Measurements from ENCODE around the gene CAND1. TPM values are rescaled to one million over a fixed set of nuclear protein-coding genes. Genes with fewer than 3 reads are reported as not detected.

CAND1 gene
- total and polyA plus RNA-seq, 9 of the 15 experiments (the other 6 are each of a cell fraction or from before 2014, with no cell fraction given), result 24.0 to 167 (median 77.5) TPM

DNA sequence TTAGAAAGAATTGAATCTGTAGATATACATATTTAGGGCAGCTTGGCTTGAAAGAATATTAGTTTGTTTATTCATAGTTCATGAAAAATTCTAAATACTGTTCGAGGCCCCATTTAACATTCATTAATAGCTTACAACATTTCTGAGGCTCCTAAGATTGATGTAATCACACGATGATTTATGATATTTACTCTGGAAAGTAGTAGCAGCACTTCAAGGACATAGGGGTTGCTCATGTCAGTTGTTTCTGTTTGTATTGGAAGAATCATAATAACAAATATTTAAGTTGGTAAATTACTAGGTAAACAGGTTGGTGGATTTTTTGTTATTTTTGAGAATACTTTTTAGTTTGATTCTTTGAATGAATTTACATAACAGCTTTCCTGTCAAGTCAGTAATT lies 30.4 kb downstream of the CAND1 start:
- no TSS peak for BruUV-seq (replicated peaks)
- no peak for ATAC-seq
- Histone ChIP-seq H3K9me1 (ENCODE audit: control insufficient read depth, insufficient read depth, low read length) (no peaks in the 10 kb centered on the region), H3K4me2 (ENCODE audit: insufficient read depth, low read length) (no peak overlapping the region), H3K27me3 (ENCODE audit: control insufficient read depth in 2 of 2, insufficient read depth in 2 of 2, low read length in 2 of 2) (no peaks in the 10 kb centered on the region), H3K27ac (ENCODE audit: extremely low read depth, low read depth, low read length) (no peak overlapping the region), H3K9ac (ENCODE audit: insufficient read depth in 1 of 2, low read depth in 2 of 2, low read length in 2 of 2) (no peak overlapping the region), H3K4me1 (replicated peaks in 1 of 2; ENCODE audit: control insufficient read depth in 2 of 2, insufficient read depth in 2 of 2, low read length in 2 of 2) (no peaks in the 10 kb centered on the region), H3K4me3 (no peak overlapping the region), H3K79me2 (ENCODE audit: control insufficient read depth, insufficient read depth, low read length) (peaks cover 3% of the 10 kb centered on the region; the same call in 1 of the 3 replicates), H2AFZ (ENCODE audit: low read depth, low read length) (no peak overlapping the region), H3K9me3 (replicated peaks; ENCODE audit: control insufficient read depth, insufficient read depth, low read depth, low read length) (no peaks in the 10 kb centered on the region), H4K20me1 (replicated peaks; ENCODE audit: control insufficient read depth, insufficient read depth, low read length) (no peaks in the 10 kb centered on the region), H3K36me3 (ENCODE audit: control insufficient read depth, insufficient read depth, low read length) (peaks cover 86% of the 10 kb centered on the region)
- POLR2A ChIA-PET, result interaction anchor here (1.5 kb wide), 1 partner anchor 25 kb away, joined by 3 read pairs; no protein-coding TSS in a partner anchor
- 81% methylated on average over 2 of the region's 2 CpGs for WGBS (ENCODE audit: insufficient coverage, low coverage, missing lambda C conversion rate)
- in situ Hi-C loops (cut with MboI) (no loop called here), intact Hi-C loops (cut with micrococcal nuclease) (no loop called here)
- CTCF ChIA-PET (ENCODE audit: low intra/inter-chr PET ratio), result no interaction called here
- TF ChIP-seq KHSRP (IDR thresholded peaks at IDR 0.05) (no peak), CBX5 (IDR thresholded peaks at IDR 0.05; ENCODE audit: borderline replicate concordance, low read depth) (no peak), SLC30A9 (CRISPR knock-in tag; IDR thresholded peaks at IDR 0.05) (no peak), PTRF (tag; IDR thresholded peaks at IDR 0.05) (no peak), PTBP1 (IDR thresholded peaks at IDR 0.05; ENCODE audit: low read depth, low read length) (no peak), BACH1 (tag; IDR thresholded peaks at IDR 0.05) (no peak), ARNT (IDR thresholded peaks at IDR 0.05) (no peak), CXXC5 (CRISPR knock-in tag; IDR thresholded peaks at IDR 0.05) (no peak), HNRNPUL1 (IDR thresholded peaks at IDR 0.05; ENCODE audit: low read length) (no peak), NCOA4 (IDR thresholded peaks at IDR 0.05; ENCODE audit: partially characterized antibody) (no peak), IRF2 (CRISPR knock-in tag; IDR thresholded peaks at IDR 0.05) (no peak), ESRRA (IDR thresholded peaks at IDR 0.05; ENCODE audit: borderline replicate concordance, low read depth) (no peak), NONO (IDR thresholded peaks at IDR 0.05; ENCODE audit: low read depth in 2 of 2, low read length in 1 of 2) (no peak)
- TF ChIP-seq, protein P1, sequence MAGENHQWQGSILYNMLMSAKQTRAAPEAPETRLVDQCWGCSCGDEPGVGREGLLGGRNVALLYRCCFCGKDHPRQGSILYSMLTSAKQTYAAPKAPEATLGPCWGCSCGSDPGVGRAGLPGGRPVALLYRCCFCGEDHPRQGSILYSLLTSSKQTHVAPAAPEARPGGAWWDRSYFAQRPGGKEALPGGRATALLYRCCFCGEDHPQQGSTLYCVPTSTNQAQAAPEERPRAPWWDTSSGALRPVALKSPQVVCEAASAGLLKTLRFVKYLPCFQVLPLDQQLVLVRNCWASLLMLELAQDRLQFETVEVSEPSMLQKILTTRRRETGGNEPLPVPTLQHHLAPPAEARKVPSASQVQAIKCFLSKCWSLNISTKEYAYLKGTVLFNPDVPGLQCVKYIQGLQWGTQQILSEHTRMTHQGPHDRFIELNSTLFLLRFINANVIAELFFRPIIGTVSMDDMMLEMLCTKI (IDR thresholded peaks at IDR 0.05; ENCODE audit: partially characterized antibody), result no peak
- TF ChIP-seq, protein P2, sequence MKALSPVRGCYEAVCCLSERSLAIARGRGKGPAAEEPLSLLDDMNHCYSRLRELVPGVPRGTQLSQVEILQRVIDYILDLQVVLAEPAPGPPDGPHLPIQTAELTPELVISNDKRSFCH (CRISPR knock-in tag; IDR thresholded peaks at IDR 0.05), result no peak
- TF ChIP-seq, protein P2 (tag; IDR thresholded peaks at IDR 0.05), result no peak
- FAIRE-seq, result no peak
- no peak for DNase-seq (ENCODE audit: extremely low read depth in 1 of 4, low spot score in 3 of 4)

All from K562 (cell line).